NCI-H226 (cell line): ENCODE data around the gene RANBP3L.
"Not testable (repeated sequence)": the region's sequence is repeated elsewhere in the genome, so short reads cannot be mapped to it uniquely, and the experiment has no call there.

Experiments used
- DNase-seq: peaks from one replicate; pipeline ENCODE4 v3.0.0-alpha.2; 2015

The RANBP3L gene

DNA sequence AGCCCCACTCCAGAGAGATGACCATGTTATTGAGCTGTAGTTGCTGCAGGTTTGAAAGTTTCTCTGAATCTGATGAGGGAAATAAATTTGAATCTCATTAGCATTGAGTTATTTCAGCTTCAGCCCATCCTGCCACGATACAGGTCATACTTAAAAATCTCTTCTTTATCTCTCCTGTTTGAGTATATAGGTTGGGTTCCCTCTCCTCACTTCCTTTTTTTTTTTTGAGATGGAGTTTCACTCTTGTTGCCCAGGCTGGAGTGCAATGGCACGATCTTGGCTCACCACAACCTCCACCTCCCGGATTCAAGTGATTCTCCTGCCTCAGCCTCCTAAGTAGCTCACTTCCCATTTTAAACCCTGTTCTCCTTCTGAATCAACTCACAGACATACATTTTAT lies 17.9 kb downstream of the RANBP3L start:
- not testable (repeated sequence) for DNase-seq

DNA sequence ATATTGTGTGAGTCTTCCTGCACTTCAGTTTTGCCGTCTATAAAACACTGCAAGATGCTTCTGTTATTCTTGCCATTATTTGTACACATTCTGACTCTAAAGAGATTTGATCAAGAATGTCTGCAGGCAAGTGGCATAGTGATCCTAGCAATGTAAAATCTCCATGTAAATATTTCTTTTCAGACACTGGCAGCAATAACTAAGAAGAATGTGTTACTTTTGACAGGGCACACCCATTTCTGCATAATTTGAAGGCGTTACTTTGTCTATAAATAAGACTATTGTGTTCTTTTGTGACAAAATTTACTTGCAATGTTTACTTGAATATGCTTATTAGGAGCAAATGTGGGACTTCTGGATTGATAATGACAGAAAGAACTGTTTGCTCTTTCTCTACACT lies 20.1 kb downstream of the RANBP3L start:
- DNase-seq = no peak

GRCh38 chr5:36279054-36279698 lies 22.5 kb downstream of the RANBP3L start:
- DNase-seq = no peak

DNA sequence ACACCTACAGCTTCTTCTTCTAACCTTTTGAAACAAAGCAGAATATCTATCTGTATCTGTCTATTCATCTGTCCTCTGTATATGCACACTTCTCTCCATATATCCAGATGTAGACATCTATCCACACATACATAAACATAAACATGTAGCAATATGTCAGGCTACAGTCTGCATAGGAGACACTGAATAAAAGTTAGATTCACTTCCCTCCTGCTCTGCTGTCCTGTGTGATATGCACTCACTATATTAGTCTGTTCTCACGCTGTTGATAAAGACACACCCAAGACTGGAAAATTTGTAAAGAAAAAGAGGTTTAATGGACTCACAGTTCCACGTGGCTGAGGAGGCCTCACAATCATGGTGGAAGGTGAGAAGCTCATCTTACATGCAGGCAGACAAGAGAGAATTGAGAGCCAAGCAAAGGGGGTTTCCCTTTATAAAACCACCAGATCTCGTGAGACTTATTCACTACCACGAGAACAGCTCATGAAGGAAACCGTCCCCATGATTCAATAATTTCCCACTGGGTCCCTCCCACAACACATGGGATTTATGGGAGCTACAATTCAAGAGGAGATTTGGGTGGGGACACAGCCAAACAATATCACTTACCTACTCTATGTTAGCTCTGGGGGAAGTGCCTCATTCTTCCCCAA lies 24.1 kb downstream of the RANBP3L start:
- no peak for DNase-seq

DNA sequence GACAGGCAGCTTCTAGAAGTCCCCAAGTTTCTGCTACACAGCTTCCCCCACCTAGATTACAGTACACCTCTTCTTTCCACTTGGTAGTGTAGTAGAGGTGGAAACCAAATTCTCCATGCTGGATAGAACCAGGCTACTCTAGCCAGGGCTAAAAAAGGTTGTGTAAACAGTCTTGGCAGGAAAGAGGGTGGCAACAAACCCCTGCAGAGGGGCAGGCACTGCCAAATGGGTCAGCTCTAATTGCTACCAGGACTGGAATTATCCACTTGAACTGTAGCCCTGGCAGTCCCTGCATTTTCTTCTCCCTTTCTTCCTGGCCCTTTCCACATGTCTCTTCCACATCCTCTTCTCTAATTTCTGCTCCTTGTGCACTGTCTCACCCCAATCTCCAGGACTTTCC lies 24.8 kb downstream of the RANBP3L start:
- DNase-seq = no peak

GRCh38 chr5:36273809-36274526 lies 27.7 kb downstream of the RANBP3L start:
- DNase-seq = no peak

DNA sequence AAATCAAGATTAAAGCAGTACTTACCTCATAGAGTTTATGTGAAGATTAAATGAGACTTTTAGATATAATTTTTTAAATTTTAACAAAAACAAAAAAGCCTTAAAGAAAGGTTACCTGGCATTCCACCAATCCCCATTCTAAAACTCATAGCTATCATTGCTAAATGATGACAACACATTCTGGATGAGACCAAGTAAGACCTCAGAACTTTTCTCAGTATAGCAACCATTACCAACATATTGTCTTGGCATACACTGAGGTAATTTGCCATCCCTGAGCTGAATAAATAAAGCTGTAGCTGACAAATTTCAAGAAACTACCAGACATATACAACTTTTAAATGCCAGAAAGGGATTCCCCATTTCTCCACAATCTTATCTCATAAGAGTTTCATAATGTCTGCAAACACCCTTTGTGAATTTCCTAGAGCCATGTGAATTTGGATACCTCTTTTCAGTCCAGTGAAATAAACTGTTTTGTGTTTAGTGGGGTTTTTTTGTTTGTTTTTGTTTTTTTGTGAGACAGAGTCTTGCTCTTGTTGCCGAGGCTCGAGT lies 29.5 kb downstream of the RANBP3L start:
- DNase-seq = peak; percentile 72

DNA sequence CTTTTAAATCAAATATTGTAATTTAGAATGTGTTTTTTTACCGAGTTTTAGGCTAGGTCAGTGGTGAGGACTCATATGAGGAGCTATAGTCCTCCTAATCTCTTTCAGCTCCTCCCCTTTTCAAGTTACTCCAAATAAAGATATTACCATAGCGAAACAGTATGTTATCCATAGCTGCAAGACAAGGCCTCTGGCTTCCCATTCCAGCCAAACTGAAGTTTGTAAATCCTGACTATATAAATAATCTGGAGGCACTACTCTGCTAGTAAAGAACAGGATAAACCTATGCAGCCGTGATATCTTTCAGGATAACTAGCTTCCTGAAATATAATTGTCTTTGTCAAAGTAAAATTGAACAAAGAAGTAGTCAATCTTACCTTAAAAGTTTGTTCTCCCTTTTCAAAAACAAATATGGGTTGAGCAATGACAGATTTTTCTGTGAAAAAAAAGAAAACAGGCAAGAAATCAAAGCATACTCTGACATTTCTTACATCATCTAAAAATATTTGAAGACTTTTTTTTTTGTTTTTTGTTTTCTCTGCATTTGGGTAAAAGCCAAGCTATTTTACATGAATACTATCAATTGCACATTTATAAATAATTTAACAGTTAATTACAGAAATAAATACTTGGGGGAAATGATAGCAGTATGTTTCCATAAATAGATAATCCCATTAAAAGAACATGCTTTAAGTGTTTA lies 30.7 kb downstream of the RANBP3L start:
- no peak for DNase-seq

DNA sequence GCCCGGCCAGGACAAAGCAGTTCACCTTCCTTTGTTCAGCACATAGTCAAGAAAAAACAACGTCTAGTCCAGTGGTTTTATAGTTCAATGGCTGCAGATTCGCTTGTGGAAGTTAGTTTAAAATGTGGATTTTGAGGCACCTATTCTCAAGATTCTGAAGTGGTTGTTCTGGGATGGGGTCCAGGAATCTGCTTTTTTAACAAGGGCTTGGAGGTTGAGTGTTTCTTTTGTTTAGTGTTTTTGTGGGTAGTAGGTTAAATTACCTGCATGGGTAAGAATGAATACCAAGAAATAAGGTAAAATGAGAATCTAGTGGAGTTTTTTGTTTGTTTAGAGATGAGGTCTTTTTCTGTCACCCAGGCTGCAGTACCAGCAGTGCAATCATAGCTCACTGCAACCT lies 31.5 kb downstream of the RANBP3L start:
- DNase-seq = no peak

DNA sequence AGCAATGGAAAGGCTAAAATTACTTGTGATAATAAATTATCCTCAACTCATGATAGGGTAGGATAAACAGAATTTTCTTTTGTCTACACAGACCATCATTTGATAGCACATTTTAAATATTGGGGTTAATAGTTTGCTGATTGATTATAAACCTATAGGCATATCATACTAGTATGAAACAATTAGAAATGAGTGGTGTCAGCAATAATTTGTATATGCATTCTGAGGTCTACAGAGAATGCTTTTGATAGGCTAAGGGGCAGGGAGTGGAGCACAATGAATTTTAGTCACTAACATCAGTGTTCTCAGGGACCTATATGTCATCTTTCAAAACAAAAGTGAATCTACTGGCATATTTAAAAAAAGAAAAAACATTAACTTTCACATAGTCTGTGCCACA lies 32.2 kb downstream of the RANBP3L start:
- DNase-seq = no peak

- DNase-seq = no peak
Measured at GRCh38 chr5:36267905-36268304, 33.8 kb downstream of the RANBP3L start.

DNA sequence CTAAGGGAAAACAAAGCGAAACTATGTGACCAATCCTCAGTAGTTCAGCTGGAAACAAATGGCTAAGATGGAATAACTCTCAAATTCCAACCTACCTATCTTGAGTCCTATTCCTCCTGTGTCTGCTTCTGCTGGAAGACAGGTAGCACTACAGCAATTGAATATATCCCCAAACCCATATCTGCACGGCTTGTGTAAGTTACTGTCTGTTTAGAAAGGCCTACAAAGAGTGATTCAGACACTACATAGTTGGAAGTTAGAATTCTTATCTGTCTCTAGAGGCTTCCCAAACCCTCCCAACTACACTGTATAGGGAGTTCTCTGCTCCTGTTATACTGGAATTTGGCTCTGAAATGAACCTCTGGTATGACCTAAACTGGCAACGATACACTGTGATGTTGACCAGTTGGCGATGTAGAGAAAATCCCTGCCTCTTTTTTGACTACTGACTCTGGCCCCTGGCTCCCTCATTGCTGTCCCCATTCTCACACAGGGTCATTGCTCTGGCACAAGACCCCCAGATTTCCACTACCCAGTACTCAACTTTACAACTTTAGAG lies 37.4 kb downstream of the RANBP3L start:
- DNase-seq = no peak

DNA sequence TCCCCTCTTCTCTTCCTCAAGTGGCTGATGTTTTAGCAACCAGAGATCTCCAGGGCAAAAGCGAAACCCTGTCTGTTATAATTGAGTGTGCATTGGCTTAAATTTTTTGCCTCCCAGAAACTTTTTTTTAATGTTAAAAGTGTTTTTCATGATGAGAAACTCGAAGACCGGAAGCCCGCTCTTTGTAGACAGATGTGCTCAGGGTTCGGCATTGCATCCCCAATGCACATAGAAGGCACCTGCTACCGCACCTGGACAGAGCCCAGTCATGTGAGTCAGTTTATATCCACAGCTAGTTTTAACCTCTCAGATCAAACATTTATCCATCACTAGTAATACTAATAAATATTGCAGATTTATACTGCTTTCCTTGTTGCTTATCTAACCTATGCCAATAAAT lies 40.5 kb downstream of the RANBP3L start:
- DNase-seq = no peak

DNA sequence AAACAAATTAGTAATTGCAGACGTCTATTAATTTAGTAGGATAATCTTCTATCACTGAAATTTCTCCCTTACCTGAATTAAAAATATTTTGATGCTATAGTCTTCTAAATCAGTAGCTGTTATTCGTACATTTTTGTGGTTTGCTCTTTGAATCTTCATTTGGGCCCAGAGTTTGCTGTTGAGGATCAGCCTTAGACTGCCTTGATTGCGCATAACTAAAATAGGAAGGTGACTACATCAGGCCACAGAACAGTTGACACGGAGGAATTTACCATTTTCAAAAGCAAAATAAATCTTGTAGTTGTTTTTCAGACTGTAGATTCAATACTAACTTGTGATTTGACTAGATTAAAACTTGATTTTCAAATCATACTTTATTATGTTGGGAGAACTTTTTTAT lies 48.1 kb downstream of the RANBP3L start:
- DNase-seq = no peak

GRCh38 chr5:36252722-36253365 lies 48.9 kb downstream of the RANBP3L start:
- peak; percentile 43 for DNase-seq

DNA sequence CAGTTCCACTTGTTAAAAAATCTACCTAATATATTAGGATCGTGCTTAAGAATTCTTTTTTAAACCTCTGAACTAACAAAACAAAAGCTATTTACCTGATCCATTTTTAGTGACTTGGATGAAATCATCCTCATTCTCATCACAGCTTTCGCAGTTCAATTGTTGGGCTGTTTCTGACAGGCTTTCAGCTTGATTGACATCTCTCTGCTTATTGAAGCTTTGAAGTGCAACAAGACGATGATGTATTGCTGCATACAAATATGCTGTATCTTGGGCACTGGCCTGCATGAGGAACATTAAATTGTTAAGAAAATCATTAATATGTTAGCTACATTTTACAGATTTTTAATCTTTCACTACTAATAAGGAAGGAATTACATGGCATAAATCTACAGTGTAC lies 50.5 kb downstream of the RANBP3L start:
- no peak for DNase-seq

DNA sequence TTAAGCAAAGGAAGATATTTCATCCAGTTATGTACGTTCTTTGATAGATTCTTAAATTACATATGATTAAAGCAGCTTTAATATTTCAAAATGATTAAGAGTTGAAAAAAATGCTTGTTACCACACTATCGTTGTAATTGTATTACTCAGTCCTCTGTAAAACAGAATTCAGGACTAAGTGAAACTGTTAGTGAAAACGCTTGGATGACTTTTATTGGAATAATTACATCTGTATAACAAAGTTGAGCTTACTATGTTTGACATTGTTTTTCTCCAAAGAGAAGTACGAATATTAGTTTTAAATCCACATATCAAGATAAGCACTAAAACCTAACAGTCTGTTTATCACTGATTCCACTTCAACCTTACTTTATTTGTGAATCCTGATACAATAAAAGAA lies 51.3 kb downstream of the RANBP3L start:
- DNase-seq = no peak

DNA sequence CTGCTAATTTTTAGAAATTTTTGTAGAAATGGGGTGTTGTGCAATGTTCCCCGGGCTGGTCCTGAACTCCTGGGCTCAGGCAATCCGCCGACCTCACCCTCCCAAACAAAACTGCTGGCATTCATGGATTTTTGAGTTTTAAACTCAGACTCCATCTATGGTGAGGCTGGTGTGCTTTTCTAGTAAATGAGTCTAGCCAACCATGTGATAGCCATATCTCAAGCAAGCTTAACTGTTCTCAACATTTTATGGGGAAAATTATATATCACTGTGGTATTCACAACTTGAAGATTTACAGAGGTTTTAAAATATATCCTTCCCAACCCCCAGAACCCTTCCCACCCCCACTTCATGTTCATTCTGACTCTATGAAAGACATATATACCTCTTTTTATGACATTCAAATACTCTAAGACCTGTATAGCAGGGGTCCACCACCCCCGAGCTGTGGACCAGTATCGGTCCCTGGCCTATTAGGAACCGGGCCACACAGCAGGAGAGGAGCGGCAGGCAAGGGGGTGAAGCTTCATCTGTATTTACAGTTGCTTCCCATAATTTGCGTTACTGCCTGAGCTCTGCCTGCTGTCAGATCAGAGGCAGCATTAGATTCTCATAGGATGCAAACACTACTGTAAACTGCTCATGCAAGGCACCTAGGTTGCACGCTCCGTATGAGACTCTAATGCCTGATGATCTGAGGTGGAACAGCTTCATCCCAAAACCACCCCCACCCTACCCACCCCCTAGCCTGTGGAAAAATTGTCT lies 55.5 kb downstream of the RANBP3L start:
- no peak for DNase-seq

- no peak for DNase-seq
Measured at GRCh38 chr5:36244076-36244475, 57.6 kb downstream of the RANBP3L start.

DNA sequence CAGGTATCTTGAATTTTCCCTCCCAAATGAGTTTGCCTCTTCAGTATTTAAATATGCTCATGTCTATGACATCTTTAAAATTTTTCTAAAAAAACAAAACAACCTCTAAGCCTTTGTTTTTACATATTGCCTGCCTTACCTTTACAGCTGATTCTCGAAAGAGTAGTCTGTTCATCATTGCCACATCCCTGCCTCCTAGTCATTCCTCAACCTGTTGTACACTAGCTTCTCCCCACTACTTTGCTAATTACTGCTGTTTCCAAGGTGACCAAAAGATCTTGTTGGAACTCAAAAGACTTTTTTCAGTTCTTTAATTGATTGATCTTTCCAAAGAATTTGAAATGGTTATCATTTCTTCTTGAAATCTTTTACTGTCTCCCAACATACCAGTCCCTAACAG lies 58.0 kb downstream of the RANBP3L start:
- no peak for DNase-seq
